CD14-positive monocyte (primary cell): ENCODE measurements around the gene EXOC4. TPM values are rescaled to one million over a fixed set of nuclear protein-coding genes. Genes with fewer than 3 reads are reported as not detected.

Experiments used
- DNase-seq, 3 donors: peaks; one replicate each; pipeline ENCODE4 v3.0.0-alpha.2; 2011 to 2022
- H2AFZ ChIP-seq: 2 replicates; pipeline ENCODE4 v1.6.0; 2012; ENCODE audit warnings: mild to moderate bottlenecking, low read depth, low read length, inconsistent platforms; ENCODE audit not compliant: insufficient read depth, poor library complexity, severe bottlenecking
- H3K27ac ChIP-seq, 2 donors: 1 replicate in 1 of 2; 2 replicates in 1 of 2; pipeline ENCODE4 v1.5.1; 2012 to 2013; ENCODE audit warnings: low read length in 2 of 2, control low read depth in 1 of 2, inconsistent platforms in 1 of 2, low read depth in 1 of 2, mild to moderate bottlenecking in 1 of 2
- H3K27me3 ChIP-seq, 2 donors: one replicate each; pipeline versions ENCODE4 v1.6.0 to v1.6.1; 2011 to 2013; ENCODE audit warnings: low read length in 2 of 2; ENCODE audit not compliant: control insufficient read depth in 2 of 2, insufficient read depth in 2 of 2
- H3K36me3 ChIP-seq, 2 donors: replicated peaks in 1 of 2; 1 replicate in 1 of 2; 2 replicates in 1 of 2; pipeline versions ENCODE4 v1.5.1 to v1.6.1; 2012 to 2013; ENCODE audit warnings: low read length in 2 of 2, control low read depth in 1 of 2, inconsistent platforms in 1 of 2, mild to moderate bottlenecking in 1 of 2; ENCODE audit not compliant: insufficient read depth in 2 of 2, control insufficient read depth in 1 of 2
- H3K4me1 ChIP-seq, 2 donors: 1 replicate in 1 of 2; 2 replicates in 1 of 2; pipeline versions ENCODE4 v1.5.1 to v1.6.1; 2012 to 2013; ENCODE audit warnings: low read length in 2 of 2, control low read depth in 1 of 2, inconsistent platforms in 1 of 2, mild to moderate bottlenecking in 1 of 2, moderate library complexity in 1 of 2; ENCODE audit not compliant: insufficient read depth in 2 of 2, control insufficient read depth in 1 of 2
- H3K4me2 ChIP-seq: replicated peaks from 2 replicates; pipeline ENCODE3; 2012; ENCODE audit warnings: low read length, moderate library complexity, mild to moderate bottlenecking; ENCODE audit not compliant: poor library complexity, severe bottlenecking; ENCODE audit errors: extremely low read depth
- H3K4me3 ChIP-seq, 3 experiments: fragments of 200-600 bp in 1 of 3; sonication (generic) in 1 of 3; replicated peaks in 1 of 3; 1 replicate in 2 of 3; 2 replicates in 1 of 3; pipeline ENCODE4 v1.5.1; 2011 to 2013; ENCODE audit warnings: low read length in 3 of 3, mild to moderate bottlenecking in 3 of 3, control low read depth in 2 of 3, low read depth in 2 of 3, inconsistent platforms in 1 of 3, moderate library complexity in 1 of 3
- H3K79me2 ChIP-seq: 2 replicates; pipeline ENCODE4 v1.6.0; 2012; ENCODE audit warnings: mild to moderate bottlenecking, control low read depth, inconsistent platforms, low read length, moderate library complexity; ENCODE audit not compliant: insufficient read depth
- H3K9ac ChIP-seq: 2 replicates; pipeline ENCODE4 v1.6.0; 2017; ENCODE audit warnings: low read length, mild to moderate bottlenecking; ENCODE audit not compliant: insufficient read depth, poor library complexity, severe bottlenecking
- H3K9me3 ChIP-seq, 2 donors: replicated peaks in 1 of 2; 1 replicate in 1 of 2; 2 replicates in 1 of 2; pipeline versions ENCODE4 v1.5.1 to v1.6.1; 2012 to 2013; ENCODE audit warnings: low read length in 2 of 2, control low read depth in 1 of 2; ENCODE audit not compliant: control insufficient read depth in 1 of 2, insufficient read depth in 1 of 2
- H4K20me1 ChIP-seq: 2 replicates; pipeline ENCODE4 v1.6.0; 2012; ENCODE audit warnings: mild to moderate bottlenecking, low read length, control low read depth, moderate library complexity; ENCODE audit not compliant: insufficient read depth
- H3K27ac Mint-ChIP-seq, 7 donors: one replicate each; pipeline ENCODE4 v1.8.0; 2020; ENCODE audit warnings: mild to moderate bottlenecking in 7 of 7, mixed read lengths in 7 of 7, moderate library complexity in 6 of 7, inconsistent platforms in 2 of 7
- H3K27me3 Mint-ChIP-seq, 3 donors: one replicate each; pipeline ENCODE4 v1.8.0; 2021 to 2022; ENCODE audit warnings: low read depth in 3 of 3, mild to moderate bottlenecking in 3 of 3, mixed read lengths in 3 of 3, moderate library complexity in 3 of 3, inconsistent platforms in 1 of 3
- H3K36me3 Mint-ChIP-seq, 2 donors: one replicate each; pipeline ENCODE4 v1.8.0; 2020; ENCODE audit warnings: mixed read lengths in 2 of 2, inconsistent platforms in 1 of 2, mild to moderate bottlenecking in 1 of 2
- H3K4me1 Mint-ChIP-seq: one replicate; pipeline ENCODE4 v1.8.0; 2020; ENCODE audit warnings: mild to moderate bottlenecking, mixed read lengths
- H3K4me3 Mint-ChIP-seq, 2 donors: one replicate each; pipeline ENCODE4 v1.8.0; 2020; ENCODE audit warnings: mild to moderate bottlenecking in 2 of 2, mixed read lengths in 2 of 2, moderate library complexity in 1 of 2
- H3K9me3 Mint-ChIP-seq, 7 donors: one replicate each; pipeline ENCODE4 v1.8.0; 2020 to 2022; ENCODE audit warnings: mixed read lengths in 7 of 7, mild to moderate bottlenecking in 6 of 7, moderate library complexity in 6 of 7, inconsistent platforms in 2 of 7
- WGBS: methylation state at CpG from one replicate; pipeline ENCODE4 v1.1.5; 2013; ENCODE audit warnings: missing lambda C conversion rate; ENCODE audit not compliant: insufficient coverage; 5-methylcytosine and 5-hydroxymethylcytosine counted together
- intact Hi-C, 2 donors: fragments of 100-400 bp; cut with micrococcal nuclease; formaldehyde crosslinking; loops; one replicate each; pipeline versions ENCODE4 v1.15.0 to v1.15.1; 2023
- polyA plus RNA-seq, 3 donors: library from polyadenylated mRNA; depleted of rRNA in 1 of 3; unstranded in 2 of 3; stranded (reverse) in 1 of 3; fragments of 300-500 nt in 2 of 3; fragments of >200 nt in 1 of 3; fragmentation: Illumina TruSeq in 2 of 3; gene quantifications; 1 replicate in 2 of 3; 2 replicates in 1 of 3; pipeline ENCODE4 v1.2.3, GENCODE V29; 2012 to 2021
- TF ChIP-seq, protein P1 (sequence below): fragments of 200-600 bp; IDR thresholded peaks from one replicate; pipeline ENCODE4 v1.8.0; 2022; ENCODE audit warnings: antibody characterized with exemption, mild to moderate bottlenecking

The EXOC4 gene
- polyA plus RNA-seq, 3 donors = 20.6 to 22.3 (median 22.3) TPM

DNA sequence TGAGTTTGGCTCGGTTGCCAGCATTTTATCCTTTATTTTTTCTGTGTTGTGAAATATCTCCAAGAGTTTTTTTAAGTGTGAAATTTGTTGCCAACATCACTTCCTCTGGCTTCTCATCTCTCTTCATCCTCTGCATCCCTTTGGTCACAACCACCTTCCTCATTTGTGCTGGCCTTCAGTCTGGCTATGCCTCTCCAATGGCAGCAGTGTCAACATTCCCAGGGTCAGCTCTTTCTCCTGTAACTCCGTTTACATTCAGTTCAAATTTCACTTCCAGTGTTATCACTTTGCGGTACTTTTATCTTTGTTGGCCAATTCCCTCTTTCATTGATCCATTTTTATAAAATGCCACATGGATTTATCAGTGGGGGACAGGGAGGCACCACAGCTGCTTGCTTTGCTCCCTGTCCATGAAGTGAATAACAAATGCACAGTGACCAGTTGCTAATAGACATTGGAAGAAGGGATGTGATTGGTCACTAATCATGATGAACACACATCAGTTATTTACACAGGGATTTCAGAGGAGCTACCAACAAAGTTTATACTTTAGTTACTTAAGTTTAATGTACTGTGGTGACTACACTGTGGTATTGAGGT is 562.8 kb downstream of the EXOC4 start:
- Histone ChIP-seq H4K20me1 (no peaks in the 10 kb centered on the region), H3K9ac (no peak overlapping the region), H3K79me2 (no peaks in the 10 kb centered on the region), H2AFZ (no peak overlapping the region), H3K4me3 (no peak overlapping the region), H3K27ac (no peak overlapping the region), H3K27me3 (no peaks in the 10 kb centered on the region), H3K4me2 (no peak overlapping the region), H3K4me1 (no peaks in the 10 kb centered on the region), H3K36me3 (peaks cover 3 to 22% of the 10 kb centered on the region in 2 donors), H3K9me3 (no peaks in the 10 kb centered on the region)
- H3K9me3 Mint-ChIP-seq = peaks cover 0 to 2% (median 0%) of the 10 kb centered on the region in 7 donors
- H3K4me3 Mint-ChIP-seq = no peak overlapping the region
- 100% methylated on average over 1 of the region's 3 CpGs for WGBS
- H3K36me3 Mint-ChIP-seq = peaks cover 19 to 23% of the 10 kb centered on the region in 2 donors
- no peak overlapping the region for H3K27ac Mint-ChIP-seq
- TF ChIP-seq, protein P1, sequence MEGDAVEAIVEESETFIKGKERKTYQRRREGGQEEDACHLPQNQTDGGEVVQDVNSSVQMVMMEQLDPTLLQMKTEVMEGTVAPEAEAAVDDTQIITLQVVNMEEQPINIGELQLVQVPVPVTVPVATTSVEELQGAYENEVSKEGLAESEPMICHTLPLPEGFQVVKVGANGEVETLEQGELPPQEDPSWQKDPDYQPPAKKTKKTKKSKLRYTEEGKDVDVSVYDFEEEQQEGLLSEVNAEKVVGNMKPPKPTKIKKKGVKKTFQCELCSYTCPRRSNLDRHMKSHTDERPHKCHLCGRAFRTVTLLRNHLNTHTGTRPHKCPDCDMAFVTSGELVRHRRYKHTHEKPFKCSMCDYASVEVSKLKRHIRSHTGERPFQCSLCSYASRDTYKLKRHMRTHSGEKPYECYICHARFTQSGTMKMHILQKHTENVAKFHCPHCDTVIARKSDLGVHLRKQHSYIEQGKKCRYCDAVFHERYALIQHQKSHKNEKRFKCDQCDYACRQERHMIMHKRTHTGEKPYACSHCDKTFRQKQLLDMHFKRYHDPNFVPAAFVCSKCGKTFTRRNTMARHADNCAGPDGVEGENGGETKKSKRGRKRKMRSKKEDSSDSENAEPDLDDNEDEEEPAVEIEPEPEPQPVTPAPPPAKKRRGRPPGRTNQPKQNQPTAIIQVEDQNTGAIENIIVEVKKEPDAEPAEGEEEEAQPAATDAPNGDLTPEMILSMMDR = no peak
- no peaks in the 10 kb centered on the region for H3K27me3 Mint-ChIP-seq
- H3K4me1 Mint-ChIP-seq = no peaks in the 10 kb centered on the region
- intact Hi-C loops = no loop called here
- no peak for DNase-seq

DNA sequence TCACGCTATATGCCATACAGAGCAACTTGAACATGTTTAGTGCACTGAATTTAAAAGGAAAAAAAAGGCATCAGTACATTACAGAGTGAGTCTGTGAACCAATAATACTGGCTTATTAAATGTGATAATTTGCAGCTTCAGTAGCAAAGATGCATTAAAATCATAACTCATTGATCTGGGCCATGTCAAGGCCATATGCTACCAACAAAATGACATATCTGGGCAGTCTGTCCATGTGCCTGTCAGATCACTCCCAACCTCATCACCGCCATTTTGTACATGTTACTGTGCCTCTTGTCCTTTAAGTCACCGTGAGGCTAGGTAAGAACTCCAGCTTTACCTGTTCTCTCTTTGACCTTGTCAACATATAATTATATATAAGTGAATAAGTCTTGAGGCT is 566.8 kb downstream of the EXOC4 start:
- no CpG with 5 or more reads among the region's 3 CpGs for WGBS

More for the DNA sequence above, 566.8 kb downstream of the EXOC4 start:
- TF ChIP-seq, protein P1 = no peak
- H3K27ac Mint-ChIP-seq = no peak overlapping the region
- H3K4me3 Mint-ChIP-seq = no peak overlapping the region
- H3K4me3 ChIP-seq = no peak overlapping the region
- peaks cover 3 to 22% of the 10 kb centered on the region in 2 donors for H3K36me3 ChIP-seq
- no peak overlapping the region for H3K4me2 ChIP-seq
- no peaks in the 10 kb centered on the region for H3K27me3 ChIP-seq
- H3K9ac ChIP-seq = no peak overlapping the region
- H3K27me3 Mint-ChIP-seq = no peaks in the 10 kb centered on the region
- no peaks in the 10 kb centered on the region for H3K9me3 ChIP-seq
- H4K20me1 ChIP-seq = no peaks in the 10 kb centered on the region
- DNase-seq = no peak
- H3K4me1 Mint-ChIP-seq = no peaks in the 10 kb centered on the region
- peaks cover 0 to 2% (median 0%) of the 10 kb centered on the region in 7 donors for H3K9me3 Mint-ChIP-seq
- no peak overlapping the region for H3K27ac ChIP-seq
- intact Hi-C loops = no loop called here
- no peak overlapping the region for H2AFZ ChIP-seq
- H3K79me2 ChIP-seq = no peaks in the 10 kb centered on the region
- peaks cover 25 to 34% of the 10 kb centered on the region in 2 donors for H3K36me3 Mint-ChIP-seq
- no peaks in the 10 kb centered on the region for H3K4me1 ChIP-seq
